IMR-90 (cell line): ENCODE results near the gene PARD3. TPM values are rescaled to one million over a fixed set of nuclear protein-coding genes. Genes with fewer than 3 reads are reported as not detected.

Experiments used
- ATAC-seq: fragments of 200-7000 bp; cut with Tn5 transposase; 2 replicates; pipeline ENCODE4 v1.9.1; 2020; ENCODE audit warnings: low read depth, mild to moderate bottlenecking, moderate library complexity
- BruUV-seq: library from RNA; stranded (reverse); fragments of 400-500 nt; replicated peaks from 2 replicates; lab custom pipeline; 2021; lab: Mats Ljungman, UMichigan
- CTCF ChIA-PET: fragments of 300-600 bp; formaldehyde crosslinking; extraction: SDS; loops from one replicate; lab custom pipeline; 2021; ENCODE audit warnings: antibody characterized with exemption; lab: Yijun Ruan, JAX
- POLR2A ChIA-PET: fragments of 300-600 bp; sonication (Branson Sonifier 250); formaldehyde crosslinking; loops from one replicate; lab custom pipeline; 2022; ENCODE audit warnings: antibody characterized with exemption; ENCODE audit not compliant: unreplicated experiment; lab: Charles Lee
- DNase-seq: peaks from one replicate; pipeline ENCODE4 v3.0.0; 2013
- H2AFZ ChIP-seq: replicated peaks from 2 replicates; pipeline ENCODE3; 2013; ENCODE audit warnings: low read length, mild to moderate bottlenecking; ENCODE audit not compliant: poor library complexity
- H2AK5ac ChIP-seq: 2 replicates; pipeline ENCODE4 v1.6.1; 2013; ENCODE audit warnings: low read depth, low read length, inconsistent platforms
- H2AK9ac ChIP-seq: replicated peaks from 2 replicates; pipeline ENCODE3; 2013; ENCODE audit warnings: mild to moderate bottlenecking, low read depth, low read length, moderate library complexity; ENCODE audit not compliant: poor library complexity
- H2BK120ac ChIP-seq: 2 replicates; pipeline ENCODE4 v1.6.1; 2013; ENCODE audit warnings: low read depth, low read length, inconsistent platforms
- H2BK15ac ChIP-seq: 3 replicates; pipeline ENCODE4 v1.6.1; 2013; ENCODE audit warnings: low read depth, low read length, inconsistent platforms
- H2BK20ac ChIP-seq: 2 replicates; pipeline ENCODE4 v1.6.1; 2013; ENCODE audit warnings: low read depth, mild to moderate bottlenecking, inconsistent platforms, low read length, moderate library complexity
- H2BK5ac ChIP-seq: 2 replicates; pipeline ENCODE4 v1.6.1; 2013; ENCODE audit warnings: mild to moderate bottlenecking, low read depth, low read length, inconsistent platforms; ENCODE audit not compliant: poor library complexity, severe bottlenecking
- H3K14ac ChIP-seq: replicated peaks from 2 replicates; pipeline ENCODE4 v1.6.1; 2013; ENCODE audit warnings: low read depth, low read length, inconsistent platforms
- H3K18ac ChIP-seq: 2 replicates; pipeline ENCODE4 v1.6.1; 2013; ENCODE audit warnings: low read depth, low read length, control low read depth
- H3K23ac ChIP-seq: 2 replicates; pipeline ENCODE4 v1.6.1; 2013; ENCODE audit warnings: low read depth, low read length, inconsistent platforms
- H3K27ac ChIP-seq: 2 replicates; pipeline ENCODE4 v1.5.1; 2013; ENCODE audit warnings: mild to moderate bottlenecking, control low read depth, low read length; ENCODE audit not compliant: insufficient read depth
- H3K27me3 ChIP-seq: 2 replicates; pipeline ENCODE4 v1.6.1; 2013; ENCODE audit warnings: low read length; ENCODE audit not compliant: control insufficient read depth, insufficient read depth
- H3K36me3 ChIP-seq: 2 replicates; pipeline ENCODE4 v1.6.1; 2013; ENCODE audit warnings: low read length, mixed read lengths; ENCODE audit not compliant: control insufficient read depth, insufficient read depth
- H3K4ac ChIP-seq: 2 replicates; pipeline ENCODE4 v1.6.1; 2013; ENCODE audit warnings: low read depth, low read length, inconsistent platforms
- H3K4me1 ChIP-seq: 2 replicates; pipeline ENCODE4 v1.6.1; 2013; ENCODE audit warnings: low read length, mixed read lengths; ENCODE audit not compliant: control insufficient read depth, insufficient read depth
- H3K4me2 ChIP-seq: 2 replicates; pipeline ENCODE4 v1.6.1; 2013; ENCODE audit warnings: low read depth, mild to moderate bottlenecking, control low read depth, low read length, moderate library complexity
- H3K4me3 ChIP-seq: 2 replicates; pipeline ENCODE4 v1.5.1; 2013; ENCODE audit warnings: low read depth, mild to moderate bottlenecking, control low read depth, low read length, moderate library complexity; ENCODE audit not compliant: insufficient read depth
- H3K56ac ChIP-seq: 2 replicates; pipeline ENCODE4 v1.6.1; 2013; ENCODE audit warnings: low read length, inconsistent platforms; ENCODE audit not compliant: insufficient read depth; ENCODE audit errors: extremely low read depth
- H3K79me1 ChIP-seq, 2 experiments: 2 replicates each; pipeline ENCODE4 v1.6.1; 2013; ENCODE audit warnings: low read length in 2 of 2, inconsistent platforms in 1 of 2, low read depth in 1 of 2
- H3K9ac ChIP-seq: 2 replicates; pipeline ENCODE4 v1.6.1; 2013; ENCODE audit warnings: low read depth, low read length, control low read depth
- H3K9me1 ChIP-seq: 2 replicates; pipeline ENCODE4 v1.6.1; 2013; ENCODE audit warnings: low read length, inconsistent platforms; ENCODE audit not compliant: insufficient read depth
- H3K9me3 ChIP-seq: 2 replicates; pipeline ENCODE4 v1.6.1; 2013; ENCODE audit warnings: low read length; ENCODE audit not compliant: control insufficient read depth, insufficient read depth
- H4K20me1 ChIP-seq: 2 replicates; pipeline ENCODE4 v1.6.1; 2013; ENCODE audit warnings: low read length, inconsistent platforms; ENCODE audit not compliant: insufficient read depth
- H4K5ac ChIP-seq: 2 replicates; pipeline ENCODE4 v1.6.1; 2013; ENCODE audit warnings: mild to moderate bottlenecking, low read depth, low read length, control low read depth
- H4K8ac ChIP-seq, 2 experiments: 2 replicates each; pipeline ENCODE4 v1.6.1; 2013; ENCODE audit warnings: low read depth in 2 of 2, low read length in 2 of 2, control low read depth in 1 of 2, inconsistent platforms in 1 of 2
- H4K91ac ChIP-seq: 2 replicates; pipeline ENCODE4 v1.6.1; 2013; ENCODE audit warnings: low read depth, low read length, inconsistent platforms; ENCODE audit not compliant: insufficient read depth
- CEBPB ChIP-seq: IDR thresholded peaks from 2 replicates; pipeline ENCODE4 v1.6.1; 2012; ENCODE audit warnings: low read depth, low read length, improper control_type of control experiment
- CHD1 ChIP-seq: IDR thresholded peaks from 2 replicates; pipeline ENCODE4 v1.6.1; 2012; ENCODE audit warnings: low read depth, low read length, improper control_type of control experiment
- MAZ ChIP-seq: IDR thresholded peaks from 2 replicates; pipeline ENCODE4 v1.6.1; 2012; ENCODE audit warnings: low read depth, mild to moderate bottlenecking, low read length, improper control_type of control experiment, moderate library complexity, borderline replicate concordance
- SMC3 ChIP-seq: fragments of 150-350 bp; IDR thresholded peaks from 2 replicates; pipeline ENCODE4 v1.6.1; 2016; ENCODE audit warnings: low read depth, mild to moderate bottlenecking, antibody characterized with exemption, low read length, moderate library complexity
- WGBS, 2 experiments: methylation state at CpG; one replicate each; pipeline versions ENCODE4 v1.1.5 to v1.1.7; 2013; ENCODE audit warnings: missing lambda C conversion rate in 2 of 2; ENCODE audit not compliant: insufficient read length in 1 of 2; ENCODE audit errors: extremely low coverage in 2 of 2; 5-methylcytosine and 5-hydroxymethylcytosine counted together
- dilution Hi-C: fragments of 300-500 bp; cut with HindIII; formaldehyde crosslinking; loops from one replicate; pipeline ENCODE4 v1.14.3; 2018; ENCODE audit warnings: low sequenced_read_pairs; ENCODE audit not compliant: unreplicated experiment
- in situ Hi-C: fragments of 300-500 bp; cut with MboI; formaldehyde crosslinking; loops from 3 replicates; pipeline ENCODE4 v1.14.3; 2019; ENCODE audit warnings: low sequenced_read_pairs, inconsistent platforms, mixed read lengths
- intact Hi-C: fragments of 100-400 bp; cut with micrococcal nuclease; formaldehyde crosslinking; loops from 2 replicates; pipeline ENCODE4 v1.10.0; 2022
- polyA plus RNA-seq, 3 experiments: library from polyadenylated mRNA; depleted of rRNA; stranded (reverse); fragments of >200 nt; gene quantifications; 2 replicates each; pipeline ENCODE4 v1.2.3, GENCODE V29; 2012; ENCODE audit warnings: low replicate concordance in 1 of 3
- total RNA-seq: library from RNA; depleted of rRNA; stranded (reverse); fragments of >200 nt; gene quantifications from 2 replicates; pipeline ENCODE4 v1.2.3, GENCODE V29; 2012
- TF ChIP-seq, protein P1 (sequence below): conservative IDR thresholded peaks from 2 replicates; pipeline ENCODE4 v1.5.1; 2012; ENCODE audit warnings: mild to moderate bottlenecking, low read depth, low read length, improper control_type of control experiment

PARD3 gene
- total and polyA plus RNA-seq, 2 of the 4 experiments (the other 2 are of a cell fraction) = 14.6 to 37.5 TPM

DNA sequence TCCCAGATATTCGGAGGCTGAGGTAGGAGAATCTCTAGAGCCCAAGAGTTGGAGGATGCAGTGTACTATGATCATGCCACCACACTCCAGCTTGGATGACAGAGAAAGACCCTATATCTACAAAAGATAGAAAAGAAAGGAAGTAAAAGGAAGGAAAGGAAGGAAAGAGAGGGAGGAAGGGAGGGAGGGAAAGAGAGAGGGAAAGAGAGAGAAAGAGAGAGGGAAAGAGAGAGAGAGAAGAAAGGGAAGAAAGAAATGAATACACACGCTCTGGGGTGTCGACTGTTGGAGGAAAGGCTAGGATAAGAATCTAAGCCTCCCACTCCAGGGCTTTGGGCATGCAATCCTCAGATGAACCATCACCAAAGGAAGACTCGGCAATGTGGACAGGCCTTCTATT is 69.9 kb downstream of the PARD3 start:
- Histone ChIP-seq H2AK5ac (no peak overlapping the region), H2BK120ac (no peak overlapping the region), H3K27me3 (no peaks in the 10 kb centered on the region), H4K91ac (no peak overlapping the region), H3K23ac (no peak overlapping the region), H2BK5ac (no peak overlapping the region), H3K9me3 (no peaks in the 10 kb centered on the region), H3K9ac (no peak overlapping the region), H3K18ac (no peak overlapping the region), H3K27ac (no peak overlapping the region), H3K4me2 (no peak overlapping the region), H3K9me1 (peaks cover 13% of the 10 kb centered on the region), H4K20me1 (peaks cover 14% of the 10 kb centered on the region; the same call in 1 of the 2 replicates), H3K4me3 (no peak overlapping the region), H4K5ac (no peak overlapping the region), H3K36me3 (no peaks in the 10 kb centered on the region), H4K8ac (no peak overlapping the region), H2BK15ac (no peak overlapping the region), H2AFZ (no peak overlapping the region), H2BK20ac (no peak overlapping the region), H2AK9ac (no peak overlapping the region), H3K56ac (no peak overlapping the region), H3K4ac (no peak overlapping the region), H3K14ac (no peak overlapping the region), H3K4me1 (peaks cover 4% of the 10 kb centered on the region), H3K79me1 (peaks cover 44 to 59% of the 10 kb centered on the region in 2 experiments)
- CTCF ChIA-PET = no interaction called here
- BruUV-seq = no TSS peak
- 80% methylated on average over 1 of the region's 4 CpGs; no CpG with 5 or more reads in 1 of the 2 experiments for WGBS, 2 experiments
- intact Hi-C loops (no loop called here), dilution Hi-C loops (no loop called here), in situ Hi-C loops (no loop called here)
- ATAC-seq (no peak), DNase-seq (no peak)
- TF ChIP-seq MAZ (no peak), CEBPB (no peak), SMC3 (no peak), CHD1 (no peak)
- TF ChIP-seq, protein P1, sequence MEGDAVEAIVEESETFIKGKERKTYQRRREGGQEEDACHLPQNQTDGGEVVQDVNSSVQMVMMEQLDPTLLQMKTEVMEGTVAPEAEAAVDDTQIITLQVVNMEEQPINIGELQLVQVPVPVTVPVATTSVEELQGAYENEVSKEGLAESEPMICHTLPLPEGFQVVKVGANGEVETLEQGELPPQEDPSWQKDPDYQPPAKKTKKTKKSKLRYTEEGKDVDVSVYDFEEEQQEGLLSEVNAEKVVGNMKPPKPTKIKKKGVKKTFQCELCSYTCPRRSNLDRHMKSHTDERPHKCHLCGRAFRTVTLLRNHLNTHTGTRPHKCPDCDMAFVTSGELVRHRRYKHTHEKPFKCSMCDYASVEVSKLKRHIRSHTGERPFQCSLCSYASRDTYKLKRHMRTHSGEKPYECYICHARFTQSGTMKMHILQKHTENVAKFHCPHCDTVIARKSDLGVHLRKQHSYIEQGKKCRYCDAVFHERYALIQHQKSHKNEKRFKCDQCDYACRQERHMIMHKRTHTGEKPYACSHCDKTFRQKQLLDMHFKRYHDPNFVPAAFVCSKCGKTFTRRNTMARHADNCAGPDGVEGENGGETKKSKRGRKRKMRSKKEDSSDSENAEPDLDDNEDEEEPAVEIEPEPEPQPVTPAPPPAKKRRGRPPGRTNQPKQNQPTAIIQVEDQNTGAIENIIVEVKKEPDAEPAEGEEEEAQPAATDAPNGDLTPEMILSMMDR = no peak
- POLR2A ChIA-PET = interaction anchor here (0.6 kb wide), 1 partner anchor 15 kb away, joined by 3 read pairs; no protein-coding TSS in a partner anchor
